ENCODE results near the gene CD300LF. TPM values are rescaled to one million over a fixed set of nuclear protein-coding genes. Genes with fewer than 3 reads are reported as not detected.

Gene CD300LF
- total and polyA plus RNA-seq, 2 donors from 2014 or later = 0.49 to 3.1 TPM

DNA sequence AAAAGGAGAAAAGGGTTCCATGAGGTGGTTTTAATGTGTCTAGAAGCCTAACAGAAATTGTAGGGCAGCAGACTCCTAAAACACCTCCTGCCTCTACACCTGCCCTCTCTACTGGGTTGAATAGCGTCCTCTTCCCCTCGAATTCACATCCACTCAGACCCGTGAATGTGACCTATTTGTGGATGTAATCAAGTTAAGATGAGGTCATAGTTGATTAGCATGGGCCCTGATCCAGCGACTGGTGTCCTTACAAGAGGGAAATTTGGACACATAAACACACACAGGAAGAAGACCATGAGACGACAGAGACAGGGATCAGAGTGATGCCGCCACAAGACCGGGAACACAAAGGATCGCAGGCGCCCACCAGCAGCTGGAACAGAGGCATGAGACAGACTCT lies 13.5 kb downstream of the CD300LF start:
- Histone ChIP-seq H3K27me3 (ENCODE audit: control insufficient read depth, insufficient read depth, low read length) (no peaks in the 10 kb centered on the region), H3K27ac (ENCODE audit: low read depth in 2 of 2, low read length in 2 of 2) (no peak overlapping the region), H3K36me3 (ENCODE audit: control insufficient read depth in 2 of 3, insufficient read depth in 3 of 3, low read length in 3 of 3) (no peaks in the 10 kb centered on the region), H3K9me3 (ENCODE audit: control insufficient read depth in 2 of 3, insufficient read depth in 1 of 3, low read length in 3 of 3) (no peaks in the 10 kb centered on the region), H3K4me3 (ENCODE audit: low read length in 3 of 3) (no peak overlapping the region), H3K9ac (ENCODE audit: low read length in 3 of 3) (no peak overlapping the region), H3K4me1 (ENCODE audit: control insufficient read depth in 2 of 3, insufficient read depth in 2 of 3, low read depth in 1 of 3, low read length in 3 of 3) (no peaks in the 10 kb centered on the region)
- intact Hi-C loops (cut with DNase I) = no loop called here
- no peak for FAIRE-seq
- no peak for TF ChIP-seq CTCF (IDR thresholded peaks at IDR 0.05; ENCODE audit: borderline replicate concordance, extremely low read depth, insufficient read depth)
- DNase-seq = peak in 1 of 5 donors; percentile 52

- no peak for FAIRE-seq
- H3K9ac ChIP-seq (ENCODE audit: low read length in 3 of 3) = no peak overlapping the region
Measured at GRCh38 chr17:74698069-74698468, 14.7 kb downstream of the CD300LF start.

GRCh38 chr17:74697515-74697914 lies 15.2 kb downstream of the CD300LF start:
- TF ChIP-seq CTCF (IDR thresholded peaks at IDR 0.05; ENCODE audit: borderline replicate concordance, extremely low read depth, insufficient read depth) = no peak
- FAIRE-seq = no peak
- Histone ChIP-seq H3K36me3 (ENCODE audit: control insufficient read depth in 2 of 3, insufficient read depth in 3 of 3, low read length in 3 of 3) (no peaks in the 10 kb centered on the region), H3K27me3 (ENCODE audit: control insufficient read depth, insufficient read depth, low read length) (no peaks in the 10 kb centered on the region), H3K4me3 (ENCODE audit: low read length in 3 of 3) (no peak overlapping the region), H3K27ac (ENCODE audit: low read depth in 2 of 2, low read length in 2 of 2) (no peak overlapping the region), H3K9ac (ENCODE audit: low read length in 3 of 3) (no peak overlapping the region), H3K4me1 (ENCODE audit: control insufficient read depth in 2 of 3, insufficient read depth in 2 of 3, low read depth in 1 of 3, low read length in 3 of 3) (no peaks in the 10 kb centered on the region), H3K9me3 (ENCODE audit: control insufficient read depth in 2 of 3, insufficient read depth in 1 of 3, low read length in 3 of 3) (no peaks in the 10 kb centered on the region)
- DNase-seq = no peak
- intact Hi-C loops (cut with DNase I) = no loop called here

More at GRCh38 chr17:74698069-74698468, 14.7 kb downstream of the CD300LF start:
- no peak for DNase-seq
- H3K4me3 ChIP-seq (ENCODE audit: low read length in 3 of 3) = no peak overlapping the region
- no peak for TF ChIP-seq CTCF (IDR thresholded peaks at IDR 0.05; ENCODE audit: borderline replicate concordance, extremely low read depth, insufficient read depth)
- no peak overlapping the region for H3K27ac ChIP-seq (ENCODE audit: low read depth in 2 of 2, low read length in 2 of 2)
- H3K9me3 ChIP-seq (ENCODE audit: control insufficient read depth in 2 of 3, insufficient read depth in 1 of 3, low read length in 3 of 3) = no peaks in the 10 kb centered on the region
- intact Hi-C loops (cut with DNase I) = no loop called here
- no peaks in the 10 kb centered on the region for H3K27me3 ChIP-seq (ENCODE audit: control insufficient read depth, insufficient read depth, low read length)
- H3K4me1 ChIP-seq (ENCODE audit: control insufficient read depth in 2 of 3, insufficient read depth in 2 of 3, low read depth in 1 of 3, low read length in 3 of 3) = no peaks in the 10 kb centered on the region
- no peaks in the 10 kb centered on the region for H3K36me3 ChIP-seq (ENCODE audit: control insufficient read depth in 2 of 3, insufficient read depth in 3 of 3, low read length in 3 of 3)

GRCh38 chr17:74695629-74696028 lies 17.1 kb downstream of the CD300LF start:
- Histone ChIP-seq H3K36me3 (ENCODE audit: control insufficient read depth in 2 of 3, insufficient read depth in 3 of 3, low read length in 3 of 3) (no peaks in the 10 kb centered on the region), H3K27me3 (ENCODE audit: control insufficient read depth, insufficient read depth, low read length) (no peaks in the 10 kb centered on the region), H3K4me3 (ENCODE audit: low read length in 3 of 3) (no peak overlapping the region), H3K9ac (ENCODE audit: low read length in 3 of 3) (no peak overlapping the region), H3K4me1 (ENCODE audit: control insufficient read depth in 2 of 3, insufficient read depth in 2 of 3, low read depth in 1 of 3, low read length in 3 of 3) (no peaks in the 10 kb centered on the region), H3K9me3 (ENCODE audit: control insufficient read depth in 2 of 3, insufficient read depth in 1 of 3, low read length in 3 of 3) (no peaks in the 10 kb centered on the region), H3K27ac (ENCODE audit: low read depth in 2 of 2, low read length in 2 of 2) (no peak overlapping the region)
- TF ChIP-seq CTCF (IDR thresholded peaks at IDR 0.05; ENCODE audit: borderline replicate concordance, extremely low read depth, insufficient read depth) = no peak
- FAIRE-seq (no peak), DNase-seq (no peak)
- intact Hi-C loops (cut with DNase I) = no loop called here

Data from kidney (tissue), 14 donors.